Calu3 (cell line): ENCODE results near the gene ATP8A1. TPM values are rescaled to one million over a fixed set of nuclear protein-coding genes. Genes with fewer than 3 reads are reported as not detected.

Experiments
- BruUV-seq: library from RNA; stranded (reverse); fragments of 400-500 nt; replicated peaks from 2 replicates; lab custom pipeline; 2021; lab: Mats Ljungman, UMichigan
- CTCF ChIA-PET: fragments of 300-600 bp; sonication (Branson Sonifier 250); formaldehyde crosslinking; loops from one replicate; lab custom pipeline; 2022; ENCODE audit warnings: antibody characterized with exemption; lab: Charles Lee
- DNase-seq: peaks from one replicate; pipeline ENCODE4 v3.0.0; 2022
- H3K27ac Mint-ChIP-seq: one replicate; pipeline ENCODE4 v1.8.0; 2022; ENCODE audit warnings: mixed read lengths; ENCODE audit not compliant: unreplicated experiment
- H3K27me3 Mint-ChIP-seq: one replicate; pipeline ENCODE4 v1.8.0; 2022; ENCODE audit warnings: mixed read lengths; ENCODE audit not compliant: unreplicated experiment
- H3K36me3 Mint-ChIP-seq: one replicate; pipeline ENCODE4 v1.8.0; 2022; ENCODE audit warnings: mild to moderate bottlenecking, moderate library complexity, mixed read lengths; ENCODE audit not compliant: insufficient read depth, unreplicated experiment
- H3K4me1 Mint-ChIP-seq: one replicate; pipeline ENCODE4 v1.8.0; 2022; ENCODE audit warnings: mild to moderate bottlenecking, low read depth, mixed read lengths; ENCODE audit not compliant: unreplicated experiment
- H3K4me3 Mint-ChIP-seq: one replicate; pipeline ENCODE4 v1.8.0; 2022; ENCODE audit warnings: mild to moderate bottlenecking, low read depth, moderate library complexity, mixed read lengths; ENCODE audit not compliant: unreplicated experiment
- H3K9me3 Mint-ChIP-seq: one replicate; pipeline ENCODE4 v1.8.0; 2022; ENCODE audit warnings: low read depth, mixed read lengths; ENCODE audit not compliant: unreplicated experiment
- intact Hi-C: fragments of 100-400 bp; cut with micrococcal nuclease; formaldehyde crosslinking; loops from one replicate; pipeline ENCODE4 v1.10.0; 2022; ENCODE audit not compliant: unreplicated experiment
- total RNA-seq: library from RNA; stranded (reverse); gene quantifications from 2 replicates; pipeline ENCODE4 v1.2.3, GENCODE V29; 2022
- TF ChIP-seq, protein P1 (sequence below): fragments of 200-600 bp; IDR thresholded peaks from one replicate; pipeline ENCODE4 v1.8.0; 2022; ENCODE audit warnings: antibody characterized with exemption; ENCODE audit not compliant: unreplicated experiment

Gene ATP8A1
- total RNA-seq, 1 experiment from 2014 or later, result 0.76 TPM

- Mint-ChIP-seq H3K4me1 (no peaks in the 10 kb centered on the region), H3K27me3 (no peaks in the 10 kb centered on the region), H3K36me3 (no peaks in the 10 kb centered on the region), H3K9me3 (no peaks in the 10 kb centered on the region), H3K27ac (no peak overlapping the region), H3K4me3 (no peak overlapping the region)
- CTCF ChIA-PET, result no interaction called here
- DNase-seq, result no peak
- no TSS peak for BruUV-seq
- TF ChIP-seq, protein P1, sequence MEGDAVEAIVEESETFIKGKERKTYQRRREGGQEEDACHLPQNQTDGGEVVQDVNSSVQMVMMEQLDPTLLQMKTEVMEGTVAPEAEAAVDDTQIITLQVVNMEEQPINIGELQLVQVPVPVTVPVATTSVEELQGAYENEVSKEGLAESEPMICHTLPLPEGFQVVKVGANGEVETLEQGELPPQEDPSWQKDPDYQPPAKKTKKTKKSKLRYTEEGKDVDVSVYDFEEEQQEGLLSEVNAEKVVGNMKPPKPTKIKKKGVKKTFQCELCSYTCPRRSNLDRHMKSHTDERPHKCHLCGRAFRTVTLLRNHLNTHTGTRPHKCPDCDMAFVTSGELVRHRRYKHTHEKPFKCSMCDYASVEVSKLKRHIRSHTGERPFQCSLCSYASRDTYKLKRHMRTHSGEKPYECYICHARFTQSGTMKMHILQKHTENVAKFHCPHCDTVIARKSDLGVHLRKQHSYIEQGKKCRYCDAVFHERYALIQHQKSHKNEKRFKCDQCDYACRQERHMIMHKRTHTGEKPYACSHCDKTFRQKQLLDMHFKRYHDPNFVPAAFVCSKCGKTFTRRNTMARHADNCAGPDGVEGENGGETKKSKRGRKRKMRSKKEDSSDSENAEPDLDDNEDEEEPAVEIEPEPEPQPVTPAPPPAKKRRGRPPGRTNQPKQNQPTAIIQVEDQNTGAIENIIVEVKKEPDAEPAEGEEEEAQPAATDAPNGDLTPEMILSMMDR, result no peak
- intact Hi-C loops, result no loop called here
Measured at GRCh38 chr4:42570221-42570620, 86.7 kb downstream of the ATP8A1 start.

- H3K4me3 Mint-ChIP-seq, result no peak overlapping the region
- CTCF ChIA-PET, result interaction anchor here (0.8 to 1.0 kb wide), 3 partner anchors 89 to 397 kb away, joined by 3 to 5 read pairs (median 3); partner anchors contain the start of gene ATP8A1
Measured at GRCh38 chr4:42568610-42569207, 88.2 kb downstream of the ATP8A1 start.

GRCh38 chr4:42566835-42567234, 90.1 kb downstream of the ATP8A1 start:
- no TSS peak for BruUV-seq
- Mint-ChIP-seq H3K4me3 (no peak overlapping the region), H3K27me3 (no peaks in the 10 kb centered on the region), H3K36me3 (no peaks in the 10 kb centered on the region), H3K4me1 (no peaks in the 10 kb centered on the region), H3K9me3 (no peaks in the 10 kb centered on the region), H3K27ac (no peak overlapping the region)
- CTCF ChIA-PET, result no interaction called here
- TF ChIP-seq, protein P1, result no peak
- intact Hi-C loops, result no loop called here
- DNase-seq, result no peak

More at GRCh38 chr4:42568610-42569207, 88.2 kb downstream of the ATP8A1 start:
- H3K27me3 Mint-ChIP-seq, result no peaks in the 10 kb centered on the region
- no peak overlapping the region for H3K27ac Mint-ChIP-seq
- H3K36me3 Mint-ChIP-seq, result no peaks in the 10 kb centered on the region
- no TSS peak for BruUV-seq
- intact Hi-C loops, result loop anchor here (1.0 kb wide), 1 partner anchor 297 kb away; no protein-coding TSS in a partner anchor
- H3K9me3 Mint-ChIP-seq, result no peaks in the 10 kb centered on the region
- H3K4me1 Mint-ChIP-seq, result no peaks in the 10 kb centered on the region
- TF ChIP-seq, protein P1, result peak; percentile 29
- peak; percentile 53 for DNase-seq

- intact Hi-C loops, result no loop called here
- H3K4me3 Mint-ChIP-seq, result no peak overlapping the region
- no peaks in the 10 kb centered on the region for H3K27me3 Mint-ChIP-seq
Measured at GRCh38 chr4:42562016-42562415, 94.9 kb downstream of the ATP8A1 start.

More at GRCh38 chr4:42562016-42562415, 94.9 kb downstream of the ATP8A1 start:
- CTCF ChIA-PET, result no interaction called here
- H3K36me3 Mint-ChIP-seq, result no peaks in the 10 kb centered on the region
- TF ChIP-seq, protein P1, result no peak
- no peak for DNase-seq
- no peaks in the 10 kb centered on the region for H3K9me3 Mint-ChIP-seq
- no TSS peak for BruUV-seq
- H3K4me1 Mint-ChIP-seq, result no peaks in the 10 kb centered on the region
- no peak overlapping the region for H3K27ac Mint-ChIP-seq
